ENCODE data around the gene SLC24A5.

The SLC24A5 gene

DNA sequence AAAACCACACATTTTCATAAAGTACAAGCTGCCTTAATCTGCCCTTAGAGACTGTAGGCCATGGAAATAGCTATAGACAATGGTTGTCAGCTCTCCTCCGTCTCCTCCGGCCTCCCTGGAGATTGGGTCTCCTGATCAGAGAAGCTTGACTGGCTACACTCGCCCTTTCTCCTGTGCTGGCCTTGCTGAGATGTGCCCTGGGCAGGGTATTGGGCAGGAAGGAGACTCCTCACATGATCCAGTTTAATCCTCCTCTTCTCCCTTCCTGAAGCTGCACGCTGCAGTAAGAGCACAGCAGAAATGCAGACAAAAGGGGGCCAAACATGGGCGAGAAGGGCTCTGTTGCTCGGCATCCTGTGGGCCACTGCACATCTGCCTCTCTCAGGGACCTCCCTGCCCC, at the start of gene SLC24A5:
TSS of gene SLC24A5 (plus strand) at position 246 of the 400 bp plus-strand sequence. CDS start at position 301, 55 bp downstream.
- no peak for DNase-seq

GRCh38 chr15:48072941-48073340, 47.8 kb upstream of the SLC24A5 start:
- DNase-seq: no peak

DNA sequence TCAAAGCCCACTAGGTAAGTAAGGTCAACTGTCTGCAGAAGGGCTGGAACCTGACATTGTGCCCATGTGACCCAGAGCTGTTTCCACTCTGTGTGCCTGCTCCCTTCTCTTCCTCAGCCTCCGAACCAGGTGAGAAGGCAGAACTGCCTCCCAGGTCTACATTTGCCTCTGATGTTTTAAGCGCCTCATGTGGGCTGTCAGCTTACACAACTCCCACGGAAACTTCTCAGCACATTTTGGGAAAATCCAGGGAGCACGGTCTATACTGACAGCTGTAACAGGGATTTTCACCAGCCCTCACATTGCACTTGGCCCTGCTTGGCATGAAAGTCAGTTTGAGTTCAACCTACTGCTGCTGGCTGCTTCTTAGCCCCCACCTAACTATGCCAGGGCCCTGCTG, 46.9 kb upstream of the SLC24A5 start:
- DNase-seq: no peak

DNA sequence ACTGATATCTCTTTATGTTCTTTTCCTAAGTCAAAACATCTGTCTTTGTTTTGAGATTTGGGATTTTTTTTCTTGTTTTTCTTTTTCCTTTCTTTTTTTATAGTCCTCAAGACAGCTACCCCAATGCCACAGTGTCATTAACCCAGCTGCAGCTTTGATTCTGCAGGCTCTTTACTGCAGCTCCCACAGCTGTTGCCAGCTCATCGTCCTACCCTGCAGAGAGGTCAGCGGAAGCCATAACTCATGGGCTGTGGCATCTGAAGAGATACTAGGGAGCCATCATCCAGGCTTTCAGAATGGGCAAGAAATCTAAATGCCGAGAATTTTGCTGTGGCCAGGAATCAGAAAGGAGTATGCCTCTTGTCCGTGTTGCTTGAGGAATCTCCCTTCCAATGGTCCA, 44.3 kb upstream of the SLC24A5 start:
- DNase-seq: peak; percentile 47

DNA sequence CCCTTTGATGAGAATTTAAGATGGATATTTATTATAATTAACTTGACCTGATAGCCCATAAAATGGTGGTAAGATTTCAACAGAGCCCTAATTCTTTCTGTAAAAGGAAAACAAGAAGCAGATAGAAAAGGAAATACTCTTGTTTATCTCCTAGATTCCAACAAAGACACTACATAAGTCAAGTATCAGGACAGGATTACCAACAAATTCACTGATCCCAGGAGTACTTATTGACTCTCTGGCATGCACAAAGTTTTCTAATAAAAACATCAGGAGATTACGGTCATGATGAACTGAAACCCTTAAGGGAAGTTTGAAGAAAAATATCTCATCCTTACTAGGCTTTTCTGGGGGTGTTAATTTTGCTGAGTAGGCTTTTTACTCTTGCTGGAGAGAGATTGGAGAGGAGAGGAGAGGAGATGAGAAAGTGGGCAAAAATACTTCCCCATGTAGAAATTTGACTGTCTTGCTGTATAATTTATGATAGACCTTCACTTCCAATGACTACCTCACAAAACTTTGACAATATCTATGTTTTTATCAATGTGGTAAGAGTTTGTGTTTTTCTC, 43.1 kb upstream of the SLC24A5 start:
- DNase-seq: no peak

GRCh38 chr15:48084759-48085590, 35.8 kb upstream of the SLC24A5 start:
- peak; percentile 79 for DNase-seq

DNA sequence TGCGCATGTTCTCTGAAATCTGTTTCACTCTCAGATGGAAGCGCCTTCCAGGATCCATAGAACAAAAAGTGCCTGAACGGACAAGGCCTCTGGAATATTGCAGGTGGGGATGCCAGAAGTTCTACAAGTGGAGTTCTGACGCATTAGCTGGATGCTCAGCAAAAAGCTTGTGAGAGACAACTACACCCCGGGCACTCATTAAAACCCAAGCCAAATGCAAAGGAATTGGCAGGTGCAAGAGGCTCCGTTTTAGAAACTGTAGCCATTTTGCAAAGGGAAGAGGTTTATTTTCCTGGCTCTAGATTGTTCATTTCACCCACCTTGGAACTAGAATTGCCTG, 35.2 kb upstream of the SLC24A5 start:
- DNase-seq: no peak

- no peak for DNase-seq
These were observed 34.7 kb upstream of the SLC24A5 start for GRCh38 chr15:48086133-48086532.

GRCh38 chr15:48086576-48086975, 34.2 kb upstream of the SLC24A5 start:
- DNase-seq: no peak

GRCh38 chr15:48087844-48088243, 32.9 kb upstream of the SLC24A5 start:
- no peak for DNase-seq

- no peak for DNase-seq
These were observed 31.1 kb upstream of the SLC24A5 start for GRCh38 chr15:48089702-48090101.

- DNase-seq: peak; percentile 93
These were observed 30.7 kb upstream of the SLC24A5 start for GRCh38 chr15:48090115-48090514.

GRCh38 chr15:48090666-48091065, 30.1 kb upstream of the SLC24A5 start:
- peak; percentile 77 for DNase-seq

DNA sequence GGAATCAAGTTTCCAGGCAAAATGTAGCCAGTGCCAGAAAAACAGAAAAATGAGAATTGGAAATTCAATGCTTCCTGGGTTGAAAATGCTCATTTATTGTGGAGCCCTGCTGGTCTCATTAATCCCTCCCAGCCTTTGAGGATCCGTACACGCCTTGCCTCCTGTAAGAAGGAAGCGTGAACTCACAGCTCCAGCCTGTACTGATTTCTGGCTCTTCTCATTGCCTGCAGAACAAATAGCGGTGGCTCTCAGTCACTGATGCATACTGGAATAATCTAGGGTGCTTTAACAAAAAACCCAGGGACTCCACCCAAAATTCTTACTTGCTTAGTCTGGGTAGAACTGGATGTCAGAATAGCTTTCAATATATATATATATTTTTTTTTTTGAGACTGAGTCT, 29.3 kb upstream of the SLC24A5 start:
- peak; percentile 76 for DNase-seq

- no peak for DNase-seq
These were observed 24.4 kb upstream of the SLC24A5 start for GRCh38 chr15:48096355-48096786.

DNA sequence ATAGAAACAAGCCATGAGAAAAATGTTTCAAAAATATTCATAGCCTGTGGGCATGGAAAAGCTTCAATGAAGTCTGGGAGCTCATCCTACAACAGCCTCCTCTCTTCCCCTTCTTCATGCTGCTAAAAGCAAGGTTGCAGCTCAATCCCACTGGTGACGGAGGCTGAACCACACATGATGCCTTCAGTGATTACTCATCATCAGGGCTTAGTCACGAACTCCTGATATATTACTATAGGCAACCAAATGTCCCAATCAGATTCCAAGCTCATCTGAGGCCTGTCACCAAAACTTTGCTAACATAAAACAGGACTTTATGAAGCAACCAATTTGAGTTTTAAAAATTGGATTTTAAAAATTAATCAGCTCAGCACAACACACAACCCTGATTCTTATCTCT, 24.0 kb upstream of the SLC24A5 start:
- no peak for DNase-seq

DNA sequence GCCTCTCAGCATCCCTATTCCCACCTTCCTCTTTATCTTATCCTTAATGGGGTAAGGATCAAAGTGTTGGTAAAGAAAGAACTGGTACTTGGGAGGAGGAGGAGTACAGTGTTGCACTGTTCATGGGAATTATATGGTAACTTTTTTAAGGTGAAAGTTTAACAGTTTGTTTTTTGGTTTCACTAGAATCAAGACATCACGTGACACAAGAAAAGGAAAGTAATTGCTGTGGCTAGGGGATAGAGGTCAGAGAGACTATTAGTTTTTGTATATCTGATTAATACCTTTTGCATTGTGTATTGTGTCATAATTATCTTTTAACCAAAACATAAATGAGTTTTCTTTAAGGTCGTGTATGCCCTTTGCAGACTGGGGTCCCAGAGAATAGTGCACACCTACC, 23.5 kb upstream of the SLC24A5 start:
- no peak for DNase-seq

- DNase-seq: no peak
These were observed 19.3 kb upstream of the SLC24A5 start for GRCh38 chr15:48101376-48101961.

DNA sequence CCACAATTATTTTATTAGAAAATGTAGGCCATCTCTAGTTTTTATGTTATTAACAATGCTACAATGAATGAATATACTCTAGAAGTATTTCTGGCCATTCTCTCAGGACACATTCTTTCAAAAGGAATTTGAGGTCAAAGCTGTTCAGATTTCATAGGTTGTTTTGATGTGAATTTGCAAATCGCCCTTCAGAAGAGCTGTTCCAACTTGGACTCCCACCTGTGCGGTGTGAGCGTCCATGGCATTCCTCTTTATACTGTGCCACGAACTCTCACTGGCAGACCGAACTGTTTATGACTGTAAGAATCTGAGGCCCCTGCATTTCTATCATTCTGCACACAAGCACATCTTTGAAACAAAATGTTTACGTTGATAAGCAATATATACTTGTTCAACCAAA, 18.6 kb upstream of the SLC24A5 start:
- no peak for DNase-seq

DNA sequence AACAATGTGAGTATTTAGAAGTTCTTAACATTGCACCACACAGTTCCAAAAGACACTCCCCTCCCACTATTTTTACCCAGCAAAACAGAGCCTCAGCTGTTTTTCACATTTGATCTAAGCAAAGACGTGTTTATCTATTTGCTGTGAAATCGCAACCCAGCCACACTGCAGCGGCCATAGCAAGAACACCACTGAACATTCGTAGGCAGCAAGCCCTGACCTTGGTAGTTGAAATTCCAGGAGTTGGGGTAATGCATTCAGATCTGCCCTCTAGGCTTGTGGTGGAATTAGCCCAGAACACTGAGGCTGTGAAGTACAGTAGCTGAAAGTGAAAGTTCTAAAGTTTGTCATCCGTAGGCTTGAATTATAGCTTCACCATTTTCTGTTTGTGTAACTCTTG, 17.1 kb upstream of the SLC24A5 start:
- no peak for DNase-seq

DNA sequence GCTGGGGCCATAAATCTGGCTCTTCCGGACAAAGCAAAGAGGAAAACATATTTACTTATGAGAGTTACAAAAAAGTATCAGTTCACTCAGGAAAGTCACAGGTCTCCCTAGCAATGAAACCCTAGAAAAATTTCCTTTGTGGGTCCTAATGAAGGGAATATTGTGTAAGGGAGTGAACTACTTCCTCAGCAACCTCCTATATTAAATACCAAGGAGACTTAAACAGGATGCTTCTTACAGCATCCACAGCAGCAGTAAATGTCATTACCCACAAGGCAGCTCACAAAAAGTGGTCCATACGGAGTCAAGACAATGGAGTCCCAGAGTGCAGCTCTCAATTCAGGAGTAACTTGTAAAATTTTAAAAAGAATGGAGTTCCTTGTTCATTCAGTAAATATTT, 14.9 kb upstream of the SLC24A5 start:
- DNase-seq: no peak

- no peak for DNase-seq
These were observed 11.6 kb upstream of the SLC24A5 start for GRCh38 chr15:48109212-48109611.

GRCh38 chr15:48109856-48110531, 10.8 kb upstream of the SLC24A5 start:
- no peak for DNase-seq

DNA sequence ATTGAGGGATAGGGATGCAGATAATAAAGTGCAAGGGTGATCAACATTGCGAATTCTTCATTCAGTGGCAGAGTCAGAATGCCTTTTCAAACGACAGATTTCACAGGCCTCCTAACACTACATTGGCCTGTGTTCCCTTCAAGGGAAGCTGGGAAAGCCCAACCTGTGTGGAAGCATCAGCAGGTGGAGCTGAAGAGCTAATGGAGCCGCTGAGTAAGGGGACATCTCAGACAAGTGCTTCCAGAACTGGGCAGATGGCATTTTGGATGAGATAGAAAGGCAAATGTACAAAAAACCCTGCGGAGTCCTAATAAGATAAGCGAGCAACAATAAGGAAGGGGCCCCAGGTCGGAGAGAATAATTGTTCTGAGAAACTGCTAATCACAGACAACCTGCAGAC, 8.5 kb upstream of the SLC24A5 start:
- DNase-seq: peak; percentile 84
